Uterus (tissue), 2 donors: ENCODE results near the gene TMEM87B.

Source experiments
- POLR2A ChIP-seq, 2 donors: fragments of 450-650 bp; IDR thresholded peaks; one replicate each; pipeline ENCODE4 v1.6.1; 2016; ENCODE audit warnings: antibody characterized with exemption in 2 of 2, mild to moderate bottlenecking in 1 of 2, moderate library complexity in 1 of 2
- TF ChIP-seq, protein P1 (sequence below), 4 experiments: fragments of 200-600 bp in 2 of 4; fragments of 450-650 bp in 2 of 4; sonication (generic) in 2 of 4; IDR thresholded peaks; one replicate each; pipeline ENCODE4 v1.5.1; 2016 to 2019; ENCODE audit warnings: antibody characterized with exemption in 4 of 4, mild to moderate bottlenecking in 2 of 4, moderate library complexity in 1 of 4

GRCh38 chr2:112110966-112111365 lies 55.9 kb downstream of the TMEM87B start:
- TF ChIP-seq, protein P1, sequence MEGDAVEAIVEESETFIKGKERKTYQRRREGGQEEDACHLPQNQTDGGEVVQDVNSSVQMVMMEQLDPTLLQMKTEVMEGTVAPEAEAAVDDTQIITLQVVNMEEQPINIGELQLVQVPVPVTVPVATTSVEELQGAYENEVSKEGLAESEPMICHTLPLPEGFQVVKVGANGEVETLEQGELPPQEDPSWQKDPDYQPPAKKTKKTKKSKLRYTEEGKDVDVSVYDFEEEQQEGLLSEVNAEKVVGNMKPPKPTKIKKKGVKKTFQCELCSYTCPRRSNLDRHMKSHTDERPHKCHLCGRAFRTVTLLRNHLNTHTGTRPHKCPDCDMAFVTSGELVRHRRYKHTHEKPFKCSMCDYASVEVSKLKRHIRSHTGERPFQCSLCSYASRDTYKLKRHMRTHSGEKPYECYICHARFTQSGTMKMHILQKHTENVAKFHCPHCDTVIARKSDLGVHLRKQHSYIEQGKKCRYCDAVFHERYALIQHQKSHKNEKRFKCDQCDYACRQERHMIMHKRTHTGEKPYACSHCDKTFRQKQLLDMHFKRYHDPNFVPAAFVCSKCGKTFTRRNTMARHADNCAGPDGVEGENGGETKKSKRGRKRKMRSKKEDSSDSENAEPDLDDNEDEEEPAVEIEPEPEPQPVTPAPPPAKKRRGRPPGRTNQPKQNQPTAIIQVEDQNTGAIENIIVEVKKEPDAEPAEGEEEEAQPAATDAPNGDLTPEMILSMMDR (IDR thresholded peaks at IDR 0.05) = no peak
- TF ChIP-seq POLR2A (IDR thresholded peaks at IDR 0.05) = no peak
